ENCODE results near the gene BOLL.
"Not testable (repeated sequence)": the region's sequence is repeated elsewhere in the genome, so short reads cannot be mapped to it uniquely, and the experiment has no call there.

Gene BOLL

GRCh38 chr2:197784956-197785941 lies at the start of gene BOLL:
Gene BOLL, minus strand, starts transcription at chr2:197785319. Its CDS starts 3,469 bp downstream, at chr2:197781850.
- no peak for DNase-seq

GRCh38 chr2:197834771-197835170 lies 49.7 kb upstream of the BOLL start:
- DNase-seq: not testable (repeated sequence)

- peak; percentile 74 for DNase-seq
Measured at GRCh38 chr2:197828464-197829135, 43.5 kb upstream of the BOLL start.

- DNase-seq: no peak
Measured at GRCh38 chr2:197827618-197828017, 42.5 kb upstream of the BOLL start.

- DNase-seq: no peak
Measured at GRCh38 chr2:197822333-197822732, 37.2 kb upstream of the BOLL start.

GRCh38 chr2:197821550-197822289 lies 36.6 kb upstream of the BOLL start:
- DNase-seq: no peak

- DNase-seq: no peak
Measured at GRCh38 chr2:197814526-197814925, 29.4 kb upstream of the BOLL start.

GRCh38 chr2:197813093-197813787 lies 28.1 kb upstream of the BOLL start:
- DNase-seq: peak; percentile 30

- peak; percentile 6 for DNase-seq
Measured at GRCh38 chr2:197810491-197810890, 25.4 kb upstream of the BOLL start.

- peak; percentile 8 for DNase-seq
Measured at GRCh38 chr2:197810016-197810415, 24.9 kb upstream of the BOLL start.

- no peak for DNase-seq
Measured at GRCh38 chr2:197809064-197809463, 23.9 kb upstream of the BOLL start.

GRCh38 chr2:197805715-197806633 lies 20.9 kb upstream of the BOLL start:
- DNase-seq: peak; percentile 48

GRCh38 chr2:197804758-197805714 lies 19.9 kb upstream of the BOLL start:
- peak; percentile 61 for DNase-seq

- peak; percentile 95 for DNase-seq
Measured at GRCh38 chr2:197804049-197804757, 19.1 kb upstream of the BOLL start, which contains the start of gene PLCL1. Gene PLCL1, plus strand, starts transcription at chr2:197804593.

- peak; percentile 69 for DNase-seq
Measured at GRCh38 chr2:197803033-197803444, 17.9 kb upstream of the BOLL start.

GRCh38 chr2:197801033-197801432 lies 15.9 kb upstream of the BOLL start:
- no peak for DNase-seq

- peak; percentile 76 for DNase-seq
Measured at GRCh38 chr2:197800091-197800490, 15.0 kb upstream of the BOLL start.

GRCh38 chr2:197799068-197799467 lies 13.9 kb upstream of the BOLL start:
- peak; percentile 76 for DNase-seq

- DNase-seq: peak; percentile 61
Measured at GRCh38 chr2:197798187-197798586, 13.1 kb upstream of the BOLL start.

All from NCI-H69 (cell line).